Lung (tissue), 12 donors: Measurements from ENCODE around the gene ASTN1. TPM values are rescaled to one million over a fixed set of nuclear protein-coding genes. Genes with fewer than 3 reads are reported as not detected.

Experiments
- ATAC-seq: fragments of 200-7000 bp; cut with Tn5 transposase; one replicate; pipeline ENCODE4 v1.9.1; 2020; ENCODE audit warnings: moderate number of reproducible peaks; ENCODE audit not compliant: insufficient read depth, low FRiP score
- DNase-seq, 3 donors: peaks; one replicate each; pipeline ENCODE4 v3.0.0-alpha.2; 2013 to 2017
- H3K27ac ChIP-seq, 2 donors: one replicate each; pipeline ENCODE4 v1.5.1; 2013; ENCODE audit warnings: mild to moderate bottlenecking in 2 of 2, moderate library complexity in 2 of 2, control low read depth in 1 of 2, inconsistent platforms in 1 of 2, low read depth in 1 of 2, low read length in 1 of 2
- H3K27me3 ChIP-seq, 3 donors: one replicate each; pipeline ENCODE4 v1.5.1; 2013; ENCODE audit warnings: low read length in 2 of 3; ENCODE audit not compliant: control insufficient read depth in 3 of 3, insufficient read depth in 3 of 3
- H3K36me3 ChIP-seq, 4 donors: one replicate each; pipeline ENCODE4 v1.5.1; 2013; ENCODE audit warnings: low read length in 4 of 4, mild to moderate bottlenecking in 1 of 4, moderate library complexity in 1 of 4; ENCODE audit not compliant: control insufficient read depth in 4 of 4, insufficient read depth in 4 of 4
- H3K4me1 ChIP-seq, 5 donors: one replicate each; pipeline ENCODE4 v1.5.1; 2013; ENCODE audit warnings: low read length in 5 of 5, mild to moderate bottlenecking in 2 of 5, moderate library complexity in 1 of 5; ENCODE audit not compliant: control insufficient read depth in 5 of 5, insufficient read depth in 5 of 5
- H3K4me3 ChIP-seq: one replicate; pipeline ENCODE4 v1.5.1; 2013; ENCODE audit warnings: mild to moderate bottlenecking, control low read depth, moderate library complexity
- H3K9ac ChIP-seq, 2 donors: one replicate each; pipeline ENCODE4 v1.5.1; 2013; ENCODE audit warnings: low read length in 2 of 2, control low read depth in 1 of 2; ENCODE audit not compliant: insufficient read depth in 1 of 2
- H3K9me3 ChIP-seq, 4 donors: one replicate each; pipeline ENCODE4 v1.5.1; 2013; ENCODE audit warnings: low read length in 3 of 4, mild to moderate bottlenecking in 1 of 4, moderate library complexity in 1 of 4; ENCODE audit not compliant: control insufficient read depth in 4 of 4, insufficient read depth in 3 of 4
- CTCF ChIP-seq: IDR thresholded peaks from 2 replicates; pipeline ENCODE4 v1.5.1; 2012; ENCODE audit warnings: mild to moderate bottlenecking; ENCODE audit errors: control extremely low read depth, extremely low read depth
- WGBS, 2 donors: extraction: QIAGEN DNeasy Blood & Tissue Kit; methylation state at CpG; one replicate each; pipeline ENCODE4 v1.1.7; 2013; 5-methylcytosine and 5-hydroxymethylcytosine counted together
- polyA plus RNA-seq, 2 donors: library from polyadenylated mRNA; stranded (reverse); fragments of 200-250 nt; gene quantifications; one replicate each; pipeline ENCODE4 v1.2.1, GENCODE V29; 2013
- total RNA-seq, 2 donors: library from RNA; depleted of rRNA in 1 of 2; stranded (reverse); fragments of >200 nt in 1 of 2; gene quantifications; one replicate each; pipeline ENCODE4 v1.2.1, GENCODE V29; 2014 to 2021
- donor health status: control.
- donor health status: control.
- donor health status: Bipolar disorder and iron deficiency.
- donor health status: healthy.
- donor health status: DM: yes; HTN: yes; CAD: no.

Gene ASTN1
- total and polyA plus RNA-seq, 4 donors: 0.03 to 3.6 (median 0.08) TPM

GRCh38 chr1:177128665-177129281 is 35.7 kb downstream of the ASTN1 start:
- Histone ChIP-seq H3K9me3 (peaks cover 0 to 3% (median 0%) of the 10 kb centered on the region in 4 donors), H3K4me1 (no peaks in the 10 kb centered on the region), H3K4me3 (no peak overlapping the region), H3K36me3 (no peaks in the 10 kb centered on the region), H3K9ac (no peak overlapping the region), H3K27me3 (no peaks in the 10 kb centered on the region), H3K27ac (no peak overlapping the region)
- no peak for ATAC-seq
- no peak for DNase-seq
- no peak for TF ChIP-seq CTCF
- WGBS, 2 donors: 81 to 82% methylated on average over 4 of the region's 4 CpGs

DNA sequence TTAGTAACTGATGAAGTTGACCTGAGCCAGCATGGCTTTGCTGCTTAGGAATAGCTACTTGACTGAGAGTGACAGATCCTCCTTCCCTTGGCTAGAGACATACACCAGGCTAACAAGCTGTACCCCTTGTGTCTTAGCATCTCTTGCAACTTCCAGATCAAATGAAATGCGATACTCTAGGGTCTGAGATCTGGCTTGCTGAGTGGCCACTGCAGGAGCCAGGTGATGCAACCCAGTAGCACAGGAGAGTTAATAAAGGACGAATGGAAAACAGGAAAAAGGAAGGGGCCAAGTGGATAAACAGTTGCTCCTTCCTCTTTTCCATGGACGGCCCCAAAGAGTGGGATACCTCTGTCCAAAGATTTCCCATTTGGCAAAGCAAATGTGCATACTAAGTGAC is 38.2 kb downstream of the ASTN1 start:
- no peak for ATAC-seq

DNA sequence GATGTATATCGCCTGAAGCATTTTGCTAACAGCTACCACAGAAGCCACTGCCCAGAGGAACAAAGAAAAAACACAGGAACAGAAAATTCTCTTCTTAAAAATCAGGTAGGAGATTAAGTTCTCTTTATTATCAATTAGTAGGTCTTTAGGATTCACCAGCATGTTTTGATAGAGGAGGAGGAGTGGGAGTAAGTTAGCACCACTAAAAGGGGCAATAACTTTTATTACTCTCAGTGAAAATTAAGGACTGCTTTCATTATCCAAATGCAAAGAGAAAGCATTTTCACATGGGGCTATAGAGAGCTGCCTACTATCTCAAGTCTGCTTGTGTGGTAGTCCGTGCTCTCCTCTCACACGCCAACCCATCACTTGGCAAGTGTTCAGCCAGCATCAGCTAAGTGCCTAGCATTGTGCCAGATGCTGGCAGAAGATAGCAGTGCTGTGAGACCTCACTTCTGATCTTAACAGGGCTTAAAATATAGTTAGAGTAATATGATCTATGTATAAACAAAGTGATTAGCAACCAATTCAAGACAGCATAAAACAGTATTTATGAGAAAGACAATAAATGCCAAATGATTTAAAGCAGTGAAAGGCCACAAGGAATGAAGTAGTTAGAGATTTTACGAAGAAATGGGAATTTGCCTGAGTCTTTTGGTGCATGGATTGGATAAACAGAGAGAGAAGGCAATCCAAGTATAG is 39.8 kb downstream of the ASTN1 start:
- H3K9me3 ChIP-seq: peaks cover 0 to 3% (median 0%) of the 10 kb centered on the region in 4 donors
- no peaks in the 10 kb centered on the region for H3K27me3 ChIP-seq
- no peak overlapping the region for H3K9ac ChIP-seq
- no peak overlapping the region for H3K27ac ChIP-seq
- H3K4me1 ChIP-seq: no peaks in the 10 kb centered on the region
- 85 to 87% methylated on average over 4 of the region's 4 CpGs for WGBS, 2 donors
- no peak overlapping the region for H3K4me3 ChIP-seq
- no peaks in the 10 kb centered on the region for H3K36me3 ChIP-seq
- no peak for DNase-seq
- ATAC-seq: no peak
- TF ChIP-seq CTCF: no peak

More for the DNA sequence above, 38.2 kb downstream of the ASTN1 start:
- no peaks in the 10 kb centered on the region for H3K4me1 ChIP-seq
- no peak overlapping the region for H3K9ac ChIP-seq
- no peaks in the 10 kb centered on the region for H3K27me3 ChIP-seq
- 39 to 59% methylated on average over 3 of the region's 3 CpGs for WGBS, 2 donors
- no peak overlapping the region for H3K27ac ChIP-seq
- peaks cover 0 to 3% (median 0%) of the 10 kb centered on the region in 4 donors for H3K9me3 ChIP-seq
- no peak overlapping the region for H3K4me3 ChIP-seq
- no peaks in the 10 kb centered on the region for H3K36me3 ChIP-seq
- no peak for TF ChIP-seq CTCF
- DNase-seq: no peak
